ENCODE data around the gene CXXC5.

Gene CXXC5

GRCh38 chr5:139637438-139638089 is 10.6 kb upstream of the CXXC5 start:
- CTCF ChIA-PET: interaction anchor here (0.6 to 7.8 kb wide), 3 partner anchors 15 to 126 kb away, joined by 3 to 161 read pairs (median 4); no protein-coding TSS in a partner anchor
- POLR2A ChIA-PET (ENCODE audit: low non-redundant PET): interaction anchor here (0.5 kb wide), 1 partner anchor 11 kb away, joined by 5 read pairs; the partner anchor contains the start of gene CXXC5
- no peak for TF ChIP-seq CTCF (conservative IDR thresholded peaks at IDR 0.05; ENCODE audit: low read depth)
- no peak for DNase-seq (ENCODE audit: low spot score)
- peak overlapping the region; percentile 25; the same call in 1 of the 2 replicates for H3K27ac ChIP-seq

GRCh38 chr5:139638090-139638735 is 9.9 kb upstream of the CXXC5 start:
- ChIA-PET POLR2A (ENCODE audit: low non-redundant PET) (no interaction called here), CTCF (interaction anchor here (0.6 to 3.2 kb wide), 3 partner anchors 16 to 127 kb away, joined by 3 to 19 read pairs (median 4); no protein-coding TSS in a partner anchor)
- no peak for TF ChIP-seq CTCF (conservative IDR thresholded peaks at IDR 0.05; ENCODE audit: low read depth)
- no peak for DNase-seq (ENCODE audit: low spot score)
- peak overlapping the region; percentile 25 for H3K27ac ChIP-seq

GRCh38 chr5:139638736-139639618 is 9.2 kb upstream of the CXXC5 start:
- no peak for TF ChIP-seq CTCF (conservative IDR thresholded peaks at IDR 0.05; ENCODE audit: low read depth)
- ChIA-PET POLR2A (ENCODE audit: low non-redundant PET) (interaction anchor here (1.9 kb wide), 1 partner anchor 13 kb away, joined by 5 read pairs; no protein-coding TSS in a partner anchor), CTCF (interaction anchor here (1.6 to 3.2 kb wide), 2 partner anchors 52 to 126 kb away, joined by 4 to 19 read pairs; no protein-coding TSS in a partner anchor)
- H3K27ac ChIP-seq: peak overlapping the region; percentile 25
- no peak for DNase-seq (ENCODE audit: low spot score)

- TF ChIP-seq CTCF (conservative IDR thresholded peaks at IDR 0.05; ENCODE audit: low read depth): no peak
- POLR2A ChIA-PET (ENCODE audit: low non-redundant PET): interaction anchor here (1.9 kb wide), 1 partner anchor 12 kb away, joined by 5 read pairs; no protein-coding TSS in a partner anchor
- DNase-seq (ENCODE audit: low spot score): no peak
- CTCF ChIA-PET: interaction anchor here (0.7 to 3.2 kb wide), 2 partner anchors 38 to 126 kb away, joined by 4 to 19 read pairs; no protein-coding TSS in a partner anchor
- H3K27ac ChIP-seq: peak overlapping the region; percentile 25
These were observed 8.3 kb upstream of the CXXC5 start for GRCh38 chr5:139639619-139640380.

- CTCF ChIA-PET: interaction anchor here (0.7 to 3.2 kb wide), 2 partner anchors 37 to 125 kb away, joined by 4 to 19 read pairs; no protein-coding TSS in a partner anchor
- DNase-seq (ENCODE audit: low spot score): no peak
- TF ChIP-seq CTCF (conservative IDR thresholded peaks at IDR 0.05; ENCODE audit: low read depth): no peak
- H3K27ac ChIP-seq: peak overlapping the region; percentile 25
- POLR2A ChIA-PET (ENCODE audit: low non-redundant PET): interaction anchor here (1.9 kb wide), 1 partner anchor 11 kb away, joined by 5 read pairs; no protein-coding TSS in a partner anchor
These were observed 7.6 kb upstream of the CXXC5 start for GRCh38 chr5:139640421-139641115.
